ENCODE results near the gene FREY1. TPM values are rescaled to one million over a fixed set of nuclear protein-coding genes. Genes with fewer than 3 reads are reported as not detected.
A peak's percentile ranks its signal among the peaks of the same experiment; 100 is the strongest.

FREY1 gene
- total RNA-seq, 1 donor from 2014 or later: not detected

DNA sequence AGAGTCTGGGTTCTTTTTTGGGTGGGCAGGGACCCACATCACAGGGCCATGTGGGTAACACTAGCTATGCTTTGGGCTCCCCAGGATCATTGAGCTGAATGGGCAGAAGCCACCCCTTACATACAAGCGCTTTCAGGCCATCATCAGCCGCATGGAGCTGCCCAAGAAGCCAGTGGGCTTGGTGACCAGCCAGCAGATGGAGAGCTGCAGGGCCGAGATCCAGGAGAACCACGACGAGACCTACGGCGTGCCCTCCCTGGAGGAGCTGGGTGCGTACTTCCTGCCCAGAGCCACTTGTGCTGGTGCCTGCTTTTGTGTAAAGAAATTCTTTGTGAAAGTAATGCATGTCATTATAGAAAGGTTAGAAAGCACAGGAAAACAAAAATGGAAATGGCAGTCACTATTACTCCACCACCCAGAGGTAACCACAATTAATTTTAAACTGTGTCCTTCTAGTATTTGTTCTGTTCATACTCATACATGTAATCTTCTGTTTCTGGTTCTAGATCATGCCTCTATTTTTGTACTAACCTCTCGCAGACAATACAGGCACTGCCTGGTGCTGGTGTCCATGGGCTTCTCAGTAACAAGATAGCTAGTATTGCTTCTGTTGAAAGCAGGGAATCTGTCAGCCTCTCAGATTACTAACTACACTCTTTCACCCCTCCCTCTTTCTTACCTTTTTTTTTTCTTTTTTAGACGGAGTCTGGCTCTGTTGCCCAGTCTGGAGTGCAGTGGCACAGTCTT is 46.1 kb downstream of the FREY1 start:
- Histone ChIP-seq H3K9me3 (ENCODE audit: low read depth) (no peaks in the 10 kb centered on the region), H3K27me3 (no peaks in the 10 kb centered on the region), H3F3A (ENCODE audit: low read depth) (no peaks in the 10 kb centered on the region), H3K9ac (no peak overlapping the region), H2AFZ (replicated peaks) (no peak overlapping the region), H3K27ac (no peak overlapping the region), H4K20me1 (ENCODE audit: low read depth) (peaks cover 14% of the 10 kb centered on the region), H3K4me2 (no peak overlapping the region), H3K79me2 (ENCODE audit: low read depth) (no peaks in the 10 kb centered on the region), H3K4me1 (peaks cover 9% of the 10 kb centered on the region), H3K4me3 (no peak overlapping the region), H3K36me3 (no peaks in the 10 kb centered on the region)
- Mint-ChIP-seq H3K4me3 (no peak overlapping the region), H3K9me3 (no peaks in the 10 kb centered on the region), H3K27me3 (ENCODE audit: insufficient read depth, low read depth) (peaks cover 2% of the 10 kb centered on the region), H3K27ac (no peak overlapping the region), H3K36me3 (peaks cover 8% of the 10 kb centered on the region), H3K4me1 (peaks cover 9% of the 10 kb centered on the region)
- no peak for TF ChIP-seq EZH2 (IDR thresholded peaks at IDR 0.05)
- no peak for TF ChIP-seq EZH2phosphoT487 (IDR thresholded peaks at IDR 0.05)
- TF ChIP-seq, protein P1, sequence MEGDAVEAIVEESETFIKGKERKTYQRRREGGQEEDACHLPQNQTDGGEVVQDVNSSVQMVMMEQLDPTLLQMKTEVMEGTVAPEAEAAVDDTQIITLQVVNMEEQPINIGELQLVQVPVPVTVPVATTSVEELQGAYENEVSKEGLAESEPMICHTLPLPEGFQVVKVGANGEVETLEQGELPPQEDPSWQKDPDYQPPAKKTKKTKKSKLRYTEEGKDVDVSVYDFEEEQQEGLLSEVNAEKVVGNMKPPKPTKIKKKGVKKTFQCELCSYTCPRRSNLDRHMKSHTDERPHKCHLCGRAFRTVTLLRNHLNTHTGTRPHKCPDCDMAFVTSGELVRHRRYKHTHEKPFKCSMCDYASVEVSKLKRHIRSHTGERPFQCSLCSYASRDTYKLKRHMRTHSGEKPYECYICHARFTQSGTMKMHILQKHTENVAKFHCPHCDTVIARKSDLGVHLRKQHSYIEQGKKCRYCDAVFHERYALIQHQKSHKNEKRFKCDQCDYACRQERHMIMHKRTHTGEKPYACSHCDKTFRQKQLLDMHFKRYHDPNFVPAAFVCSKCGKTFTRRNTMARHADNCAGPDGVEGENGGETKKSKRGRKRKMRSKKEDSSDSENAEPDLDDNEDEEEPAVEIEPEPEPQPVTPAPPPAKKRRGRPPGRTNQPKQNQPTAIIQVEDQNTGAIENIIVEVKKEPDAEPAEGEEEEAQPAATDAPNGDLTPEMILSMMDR (IDR thresholded peaks at IDR 0.05): no peak
- DNase-seq (ENCODE audit: low spot score): no peak

- H3K9me3 ChIP-seq (ENCODE audit: low read depth): no peaks in the 10 kb centered on the region
- Mint-ChIP-seq H3K9me3 (no peaks in the 10 kb centered on the region), H3K4me3 (no peak overlapping the region), H3K4me1 (peaks cover 11% of the 10 kb centered on the region), H3K27ac (no peak overlapping the region), H3K27me3 (ENCODE audit: insufficient read depth, low read depth) (peaks cover 2% of the 10 kb centered on the region), H3K36me3 (peaks cover 8% of the 10 kb centered on the region)
- no peak overlapping the region for H3K4me3 ChIP-seq
- peaks cover 10% of the 10 kb centered on the region for H3K4me1 ChIP-seq
- TF ChIP-seq EZH2 (IDR thresholded peaks at IDR 0.05): no peak
- no peak for TF ChIP-seq EZH2phosphoT487 (IDR thresholded peaks at IDR 0.05)
- TF ChIP-seq, protein P1 (IDR thresholded peaks at IDR 0.05): no peak
- H3K4me2 ChIP-seq: no peak overlapping the region
- H3K27ac ChIP-seq: no peak overlapping the region
- no peaks in the 10 kb centered on the region for H3K79me2 ChIP-seq (ENCODE audit: low read depth)
- H4K20me1 ChIP-seq (ENCODE audit: low read depth): peaks cover 14% of the 10 kb centered on the region
- no peak for DNase-seq (ENCODE audit: low spot score)
- H3K27me3 ChIP-seq: no peaks in the 10 kb centered on the region
- no peak overlapping the region for H3K9ac ChIP-seq
- H3F3A ChIP-seq (ENCODE audit: low read depth): no peaks in the 10 kb centered on the region
- H2AFZ ChIP-seq (replicated peaks): no peak overlapping the region
- H3K36me3 ChIP-seq: no peaks in the 10 kb centered on the region
Observed at GRCh38 chr11:45860348-45860747, 46.7 kb downstream of the FREY1 start.

DNA sequence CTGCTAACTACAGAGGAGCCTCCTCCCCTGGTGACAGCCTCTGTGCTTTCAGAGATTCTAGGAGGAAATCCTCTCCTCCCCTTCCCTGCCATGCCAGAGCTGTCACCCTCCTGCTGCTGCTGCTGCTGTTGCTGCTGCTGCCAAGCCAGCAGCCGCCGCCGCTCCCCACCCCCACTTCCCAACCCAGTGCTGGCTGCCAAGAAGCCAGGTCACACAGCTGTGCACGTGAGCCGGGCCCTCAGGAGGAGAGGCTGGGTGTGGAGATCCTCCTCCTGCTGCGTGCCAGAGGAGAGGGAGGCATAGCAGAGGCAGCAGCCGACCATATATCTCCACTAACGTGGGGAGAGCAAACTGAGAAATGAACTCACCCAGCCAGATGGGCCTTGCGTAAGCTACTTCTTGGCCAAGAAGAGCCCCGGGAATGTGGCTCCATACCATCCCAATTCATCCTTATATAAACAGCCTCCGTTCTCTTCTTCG is 47.4 kb downstream of the FREY1 start:
- peaks cover 21% of the 10 kb centered on the region for H4K20me1 ChIP-seq (ENCODE audit: low read depth)
- H3K36me3 ChIP-seq: no peaks in the 10 kb centered on the region
- H3K9me3 ChIP-seq (ENCODE audit: low read depth): no peaks in the 10 kb centered on the region
- H3K79me2 ChIP-seq (ENCODE audit: low read depth): no peaks in the 10 kb centered on the region
- Mint-ChIP-seq H3K4me1 (peaks cover 16% of the 10 kb centered on the region), H3K36me3 (peaks cover 7% of the 10 kb centered on the region), H3K4me3 (no peak overlapping the region), H3K27me3 (ENCODE audit: insufficient read depth, low read depth) (peaks cover 2% of the 10 kb centered on the region), H3K27ac (no peak overlapping the region), H3K9me3 (no peaks in the 10 kb centered on the region)
- peak; percentile 62 for DNase-seq (ENCODE audit: low spot score)
- peaks cover 16% of the 10 kb centered on the region for H3K4me1 ChIP-seq
- H3K4me2 ChIP-seq: no peak overlapping the region
- no peaks in the 10 kb centered on the region for H3F3A ChIP-seq (ENCODE audit: low read depth)
- no peak for TF ChIP-seq EZH2 (IDR thresholded peaks at IDR 0.05)
- TF ChIP-seq EZH2phosphoT487 (IDR thresholded peaks at IDR 0.05): no peak
- TF ChIP-seq, protein P1 (IDR thresholded peaks at IDR 0.05): no peak
- H3K27ac ChIP-seq: no peak overlapping the region
- no peak overlapping the region for H3K9ac ChIP-seq
- H2AFZ ChIP-seq (replicated peaks): no peak overlapping the region
- no peaks in the 10 kb centered on the region for H3K27me3 ChIP-seq
- no peak overlapping the region for H3K4me3 ChIP-seq
